22Rv1 (cell line): ENCODE measurements around the gene CXCL12.

ENCODE experiments used
- CTCF ChIP-seq: fragments of 450-650 bp; IDR thresholded peaks from 2 replicates; pipeline ENCODE4 v1.5.1; 2017; ENCODE audit warnings: mild to moderate bottlenecking
- ZFX ChIP-seq: fragments of 450-650 bp; IDR thresholded peaks from 2 replicates; pipeline ENCODE4 v1.6.1; 2017; ENCODE audit warnings: antibody characterized with exemption, borderline replicate concordance

GRCh38 chr10:44369854-44370253 is 15.0 kb downstream of the CXCL12 start:
- TF ChIP-seq CTCF: no peak
- no peak for TF ChIP-seq ZFX
